GM12874 (cell line): ENCODE data around the gene NDE1.

Experiments used
- TF ChIP-seq, protein P1 (sequence below): IDR thresholded peaks from 2 replicates; pipeline ENCODE4 v1.5.1; 2011; ENCODE audit warnings: low read depth, mild to moderate bottlenecking, control low read depth, low read length, moderate library complexity; ENCODE audit not compliant: insufficient read depth

NDE1 gene

DNA sequence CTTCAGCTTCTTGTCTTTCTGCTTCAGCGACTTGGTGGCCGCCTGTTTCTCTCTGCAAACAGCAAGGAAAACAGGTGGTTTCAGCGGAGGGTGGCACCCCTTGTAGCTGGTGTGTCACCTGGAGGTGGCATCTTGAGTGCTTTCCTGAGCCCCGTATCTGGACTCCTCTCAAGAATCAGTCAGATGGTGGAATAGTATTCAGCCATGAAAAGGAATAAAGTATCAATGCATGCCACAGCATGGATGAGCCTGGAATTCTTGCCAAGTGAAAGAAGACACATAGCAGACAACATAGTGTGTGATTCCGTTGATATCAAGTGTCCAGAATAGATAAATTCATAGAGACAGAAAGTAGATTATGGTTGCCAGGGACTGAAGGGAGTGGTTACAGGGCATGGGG is 65.2 kb downstream of the NDE1 start:
- TF ChIP-seq, protein P1, sequence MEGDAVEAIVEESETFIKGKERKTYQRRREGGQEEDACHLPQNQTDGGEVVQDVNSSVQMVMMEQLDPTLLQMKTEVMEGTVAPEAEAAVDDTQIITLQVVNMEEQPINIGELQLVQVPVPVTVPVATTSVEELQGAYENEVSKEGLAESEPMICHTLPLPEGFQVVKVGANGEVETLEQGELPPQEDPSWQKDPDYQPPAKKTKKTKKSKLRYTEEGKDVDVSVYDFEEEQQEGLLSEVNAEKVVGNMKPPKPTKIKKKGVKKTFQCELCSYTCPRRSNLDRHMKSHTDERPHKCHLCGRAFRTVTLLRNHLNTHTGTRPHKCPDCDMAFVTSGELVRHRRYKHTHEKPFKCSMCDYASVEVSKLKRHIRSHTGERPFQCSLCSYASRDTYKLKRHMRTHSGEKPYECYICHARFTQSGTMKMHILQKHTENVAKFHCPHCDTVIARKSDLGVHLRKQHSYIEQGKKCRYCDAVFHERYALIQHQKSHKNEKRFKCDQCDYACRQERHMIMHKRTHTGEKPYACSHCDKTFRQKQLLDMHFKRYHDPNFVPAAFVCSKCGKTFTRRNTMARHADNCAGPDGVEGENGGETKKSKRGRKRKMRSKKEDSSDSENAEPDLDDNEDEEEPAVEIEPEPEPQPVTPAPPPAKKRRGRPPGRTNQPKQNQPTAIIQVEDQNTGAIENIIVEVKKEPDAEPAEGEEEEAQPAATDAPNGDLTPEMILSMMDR: no peak

DNA sequence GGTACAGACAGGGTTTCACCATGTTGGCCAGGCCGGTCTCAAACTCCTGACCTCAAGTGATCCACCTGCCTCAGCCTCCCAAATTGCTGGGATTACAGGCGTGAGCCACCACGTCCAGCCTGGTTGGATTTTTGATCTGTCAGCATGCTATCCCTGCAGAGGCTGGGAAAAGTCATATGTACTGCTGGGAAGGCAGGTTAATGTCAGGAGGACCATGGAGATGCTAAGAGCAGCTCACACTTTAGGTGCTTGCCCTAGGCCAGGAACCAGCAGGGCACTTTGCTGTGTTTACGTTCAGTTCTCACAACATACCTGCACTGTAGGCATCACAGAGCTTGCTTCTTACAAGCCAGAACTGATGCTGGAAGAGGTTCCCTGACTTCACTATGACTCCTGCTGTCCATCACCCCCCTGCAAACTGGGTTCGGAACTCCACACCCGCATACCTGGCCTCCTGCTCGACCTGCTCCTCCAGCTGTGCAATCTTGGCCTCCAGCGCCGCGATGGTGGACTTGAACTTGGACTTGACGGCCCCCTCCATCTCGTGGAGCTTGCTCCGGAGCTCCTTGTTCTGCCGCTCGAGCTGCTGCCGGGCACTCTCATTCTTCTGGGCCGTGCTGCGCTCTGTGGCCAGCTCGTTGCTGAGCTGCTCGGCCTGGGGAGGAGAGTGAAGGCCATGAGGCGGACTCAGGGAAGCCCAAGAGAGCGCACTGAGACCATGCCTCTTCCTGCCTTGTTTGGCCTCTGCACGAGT is 66.8 kb downstream of the NDE1 start:
- TF ChIP-seq, protein P1: no peak

DNA sequence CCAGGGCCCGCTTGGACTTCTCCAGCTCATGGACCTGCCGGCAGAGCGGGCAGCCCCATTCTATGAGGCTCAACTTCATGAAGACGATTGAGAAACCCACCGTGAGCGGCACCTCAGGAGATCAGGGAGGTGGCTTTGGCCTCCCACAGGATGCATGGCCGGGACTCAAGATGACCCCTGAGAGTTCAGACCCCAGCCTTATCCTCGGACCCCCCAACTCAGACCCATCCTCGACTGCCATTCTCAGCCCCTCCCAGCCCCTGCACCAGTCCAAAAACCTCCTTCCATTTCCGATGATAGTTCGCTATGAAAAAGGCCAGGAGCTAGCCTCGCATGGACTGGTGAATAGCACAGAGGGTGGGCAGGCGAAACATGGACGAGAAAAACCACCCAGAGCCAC is 71.0 kb downstream of the NDE1 start:
- TF ChIP-seq, protein P1: no peak

DNA sequence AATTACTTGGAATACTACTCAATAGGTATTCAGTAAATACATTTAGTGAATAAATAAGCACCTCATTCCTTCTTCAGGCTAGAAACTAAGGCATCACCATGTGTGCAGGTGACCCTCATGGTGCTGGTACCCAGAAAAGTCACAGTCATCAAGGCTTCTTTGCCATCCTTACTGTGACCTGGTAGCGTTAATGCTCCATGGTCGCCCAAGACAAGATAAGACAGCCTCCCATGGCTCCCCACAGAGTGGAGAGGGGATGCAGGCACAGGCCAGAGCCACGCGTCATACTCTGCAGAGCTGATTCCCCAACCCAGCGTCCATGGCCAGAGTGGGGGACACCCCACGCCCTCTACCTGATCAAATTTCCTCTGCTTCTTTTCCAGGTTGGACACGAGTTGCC is 73.8 kb downstream of the NDE1 start:
- TF ChIP-seq, protein P1: no peak

DNA sequence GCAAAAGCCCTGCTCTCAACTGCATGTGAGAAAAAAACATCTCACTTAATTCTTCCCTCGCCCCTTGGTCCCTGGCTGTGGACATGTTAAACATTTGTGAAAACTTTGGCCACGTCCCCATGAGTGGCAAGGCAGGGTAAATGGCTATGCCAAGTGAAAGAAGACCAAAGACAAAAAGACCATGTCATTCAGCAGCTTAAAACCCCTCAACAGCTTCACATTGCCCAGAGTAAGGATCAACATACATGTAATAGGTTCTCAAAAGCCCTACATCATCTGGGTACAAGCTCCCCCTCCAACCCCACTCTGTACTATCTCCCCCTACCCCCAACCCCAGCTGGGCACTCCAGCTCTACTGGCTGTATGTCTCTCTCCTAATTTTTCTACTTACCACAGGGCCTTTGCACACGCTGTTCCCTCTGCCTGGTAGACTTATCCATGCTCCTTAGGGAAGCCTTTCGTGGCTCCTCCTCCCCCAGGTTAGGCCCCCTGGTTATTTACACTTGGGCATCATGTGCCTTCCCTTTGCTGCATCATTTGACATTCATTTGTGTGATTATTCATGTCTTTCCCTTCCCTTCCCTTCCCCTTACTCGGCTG is 75.7 kb downstream of the NDE1 start:
- TF ChIP-seq, protein P1: no peak

DNA sequence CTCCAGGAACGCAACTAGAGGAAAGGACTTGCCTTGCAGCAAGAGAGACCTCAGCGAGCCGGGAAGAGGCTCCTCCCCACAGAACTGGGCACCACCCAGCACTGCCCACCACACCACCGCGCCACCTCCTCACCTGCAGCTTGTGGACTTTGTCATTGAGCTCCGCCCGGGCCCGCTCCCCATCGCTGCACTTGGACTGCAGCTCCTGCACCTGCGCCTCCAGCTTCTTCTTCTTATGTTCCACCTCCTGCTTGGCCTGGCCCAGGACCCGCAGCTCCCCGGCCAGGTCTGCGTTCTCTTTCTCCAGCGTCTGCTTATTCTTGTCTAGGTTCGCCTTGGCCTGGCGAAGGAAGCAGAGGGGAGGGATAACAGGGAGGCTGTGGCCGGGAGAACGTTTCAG is 76.7 kb downstream of the NDE1 start:
- TF ChIP-seq, protein P1: no peak

DNA sequence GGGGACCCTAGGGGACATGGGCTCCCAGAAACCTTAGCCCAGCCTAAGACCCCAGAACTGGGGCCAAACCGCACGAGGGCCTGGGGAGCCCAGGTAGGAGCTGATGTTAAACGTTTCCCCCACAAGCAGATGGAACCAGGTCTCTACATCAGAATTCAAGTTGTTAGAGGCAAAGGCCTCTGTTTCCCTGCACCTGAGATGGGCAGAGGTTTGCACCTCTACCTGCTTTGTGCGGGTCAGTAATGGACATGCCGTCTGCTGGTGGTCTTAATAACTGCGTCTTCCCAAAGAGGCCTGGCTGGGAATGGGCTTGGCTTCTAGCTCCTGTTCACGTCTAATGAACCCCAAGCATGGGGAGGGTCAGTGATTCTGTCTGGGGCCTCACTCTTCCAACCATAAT is 79.1 kb downstream of the NDE1 start:
- TF ChIP-seq, protein P1: no peak
